UCSD-AML1 (cell line): ENCODE results near the gene ARMC8.

Experiments
- DNase-seq: peaks from one replicate; lab custom pipeline; 2025; ENCODE audit not compliant: unreplicated experiment; lab: John Stamatoyannopoulos, UW

The ARMC8 gene

GRCh38 chr3:138303474-138303873 is 116.4 kb downstream of the ARMC8 start:
- DNase-seq = no peak

DNA sequence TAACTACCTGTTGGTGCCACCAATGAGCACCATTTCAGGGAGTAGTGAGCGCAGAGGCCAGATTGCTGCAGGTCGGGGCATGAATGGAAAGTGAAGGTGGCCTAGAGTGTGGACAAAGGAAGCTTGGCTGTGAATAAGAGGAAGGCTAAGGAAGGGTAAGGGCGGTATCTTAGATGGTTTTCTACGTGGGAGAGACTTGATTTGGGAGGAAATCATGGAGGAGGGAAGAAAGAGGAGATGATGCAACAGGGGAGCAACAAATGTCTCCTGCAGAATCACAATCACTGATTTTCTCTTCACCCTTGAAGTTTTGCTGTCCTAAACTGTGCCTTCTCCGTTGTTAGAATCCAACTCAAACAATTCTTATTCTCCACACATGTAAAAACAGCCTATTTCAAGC is 120.8 kb downstream of the ARMC8 start:
- DNase-seq = no peak

GRCh38 chr3:138308783-138309182 is 121.7 kb downstream of the ARMC8 start:
- no peak for DNase-seq

DNA sequence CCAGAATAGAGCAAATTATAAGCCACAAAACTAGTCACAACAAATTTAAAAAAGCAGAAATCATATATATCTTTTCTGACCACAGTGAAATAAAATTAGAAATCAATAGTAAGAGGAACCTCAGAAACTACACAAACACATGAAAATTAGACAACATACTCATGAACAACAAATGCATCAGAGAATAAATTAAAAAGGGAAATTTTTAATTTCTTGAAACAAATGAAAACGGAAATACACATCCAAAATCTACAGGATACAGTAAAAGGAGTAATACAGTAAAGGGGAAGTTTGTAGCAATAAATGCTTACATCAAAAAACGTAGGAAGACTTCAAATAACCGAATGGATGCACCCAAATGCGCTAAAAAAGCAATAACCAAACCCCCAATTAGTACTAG is 123.4 kb downstream of the ARMC8 start:
- DNase-seq = no peak

DNA sequence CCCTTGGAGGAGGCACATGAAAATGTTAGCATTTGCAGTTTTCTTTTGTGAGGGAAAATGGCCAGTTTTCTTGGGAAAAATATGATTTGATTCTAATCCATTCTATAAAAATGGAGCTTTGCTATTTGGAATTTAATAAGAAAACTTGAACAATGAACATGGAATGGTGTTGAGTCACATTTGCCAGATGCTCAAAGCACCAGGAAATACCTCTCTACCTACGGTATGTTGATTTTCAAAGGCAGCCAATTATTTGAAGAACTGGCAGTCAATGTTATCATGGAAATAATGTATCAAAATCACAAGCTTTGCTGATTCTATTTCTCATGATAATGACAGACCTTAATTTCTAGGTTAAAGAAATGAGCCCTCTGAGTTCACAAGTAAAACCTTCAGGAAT is 127.7 kb downstream of the ARMC8 start:
- DNase-seq = no peak

- DNase-seq = no peak
Measured at GRCh38 chr3:138317687-138318086, 130.6 kb downstream of the ARMC8 start.

DNA sequence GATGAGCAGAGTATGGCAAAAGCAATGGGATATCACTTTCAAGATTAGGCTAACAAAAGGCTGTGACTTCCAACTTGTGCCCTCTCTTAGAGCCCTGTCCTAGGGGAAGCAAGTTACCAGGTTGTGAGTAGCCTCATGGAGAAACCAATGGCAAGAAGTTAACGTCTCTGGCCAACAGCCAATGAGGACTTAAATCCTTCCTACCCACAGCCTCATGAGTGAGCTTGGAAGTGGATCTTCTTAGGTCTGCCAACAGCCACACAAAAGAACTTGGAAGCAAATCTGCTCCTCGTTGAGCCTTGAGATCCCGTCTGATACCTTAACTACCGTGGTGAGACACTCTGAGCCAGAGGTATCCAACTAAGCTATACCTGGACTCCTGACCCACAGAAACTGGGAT is 136.9 kb downstream of the ARMC8 start:
- no peak for DNase-seq

GRCh38 chr3:138325990-138326389 is 138.9 kb downstream of the ARMC8 start:
- no peak for DNase-seq

DNA sequence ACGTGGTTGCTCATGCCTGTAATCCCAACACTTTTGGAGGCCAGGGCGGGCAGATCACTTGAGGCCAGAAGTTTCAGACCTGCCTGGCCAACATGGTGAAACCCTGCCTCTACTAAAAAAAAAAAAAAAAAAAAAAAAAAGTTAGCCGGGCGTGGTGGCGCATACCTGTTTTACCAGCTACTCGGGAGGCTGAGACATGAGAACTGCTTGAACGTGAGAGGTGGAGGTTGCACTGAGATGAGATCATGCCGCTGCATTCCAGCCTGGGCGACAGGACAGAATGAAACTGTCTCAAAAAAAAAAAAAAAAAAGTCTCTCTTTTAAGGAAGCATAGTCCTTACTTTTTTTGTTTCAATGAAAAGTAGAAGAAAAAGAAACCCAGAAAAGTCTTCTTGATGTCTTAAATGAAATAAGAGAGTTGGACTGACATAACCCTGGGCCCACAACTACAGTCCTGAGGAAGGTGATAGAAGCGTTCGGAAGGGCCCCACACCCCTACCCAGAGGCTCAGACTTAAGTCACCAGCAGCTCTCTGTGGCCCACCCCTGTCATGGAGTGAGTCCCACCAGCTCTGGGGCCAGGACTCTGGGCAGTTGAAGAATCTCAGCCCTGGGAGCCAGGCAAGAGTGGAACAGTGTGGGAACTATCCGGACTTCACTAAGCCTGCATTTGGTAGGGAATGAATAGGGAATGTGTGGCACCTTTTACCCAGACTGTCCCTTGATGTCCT is 139.9 kb downstream of the ARMC8 start:
- no peak for DNase-seq

- DNase-seq = no peak
Measured at GRCh38 chr3:138327831-138328230, 140.7 kb downstream of the ARMC8 start.

DNA sequence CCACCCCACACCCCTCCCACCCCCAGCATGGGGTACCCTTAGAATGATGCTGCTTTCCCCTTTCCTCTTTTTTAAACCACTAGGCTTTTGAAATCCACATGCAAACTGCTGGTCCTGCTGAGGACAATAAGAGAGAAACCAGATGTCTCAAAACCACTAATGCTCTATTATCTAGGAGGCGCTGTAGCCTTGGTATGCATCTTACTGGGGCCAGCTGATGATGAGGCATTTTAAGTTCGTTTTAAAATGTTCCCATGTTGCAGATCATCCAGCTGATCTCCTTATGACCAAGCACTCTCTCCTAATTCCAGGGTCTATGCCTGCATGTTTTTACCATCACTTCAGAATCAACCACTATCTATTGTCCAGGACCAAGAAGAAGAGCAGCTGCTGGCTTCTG is 141.2 kb downstream of the ARMC8 start:
- no peak for DNase-seq

GRCh38 chr3:138329127-138329983 is 142.3 kb downstream of the ARMC8 start, which contains the start of gene NME9:
Gene NME9, minus strand, starts transcription at chr3:138329851. Its CDS starts 516 bp downstream, at chr3:138329335.
- DNase-seq = peak; percentile 75

- no peak for DNase-seq
Measured at GRCh38 chr3:138329984-138330293, 142.8 kb downstream of the ARMC8 start.

GRCh38 chr3:138331143-138331894 is 144.2 kb downstream of the ARMC8 start:
- no peak for DNase-seq

DNA sequence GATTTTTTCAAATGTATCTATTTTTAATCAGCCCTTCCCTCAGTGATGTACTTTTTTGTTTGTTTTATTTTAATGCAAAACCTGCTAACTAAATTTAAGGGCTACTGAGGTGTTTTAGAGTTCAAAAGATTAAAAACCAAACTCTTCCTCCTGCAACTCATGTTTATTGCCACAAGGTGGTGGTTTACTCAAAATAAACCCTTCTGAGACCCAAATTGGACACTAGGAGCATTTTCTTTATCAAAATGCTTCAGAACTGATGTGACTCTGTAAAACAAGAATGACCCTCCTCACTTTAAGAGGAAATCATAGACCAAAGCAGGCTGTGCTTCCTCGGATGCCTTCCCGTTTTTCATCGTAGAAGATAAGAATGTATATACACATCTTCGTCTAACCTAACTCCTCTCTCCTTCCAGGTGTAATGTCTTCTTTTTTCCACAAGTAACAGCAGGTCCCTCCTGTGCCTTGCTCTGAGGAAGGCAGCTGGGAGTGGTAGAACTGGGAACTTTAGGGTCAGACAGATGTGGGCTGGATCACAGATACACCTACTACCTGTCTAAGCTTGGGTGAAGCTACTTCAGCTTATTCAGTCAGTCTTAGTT is 145.5 kb downstream of the ARMC8 start:
- no peak for DNase-seq

DNA sequence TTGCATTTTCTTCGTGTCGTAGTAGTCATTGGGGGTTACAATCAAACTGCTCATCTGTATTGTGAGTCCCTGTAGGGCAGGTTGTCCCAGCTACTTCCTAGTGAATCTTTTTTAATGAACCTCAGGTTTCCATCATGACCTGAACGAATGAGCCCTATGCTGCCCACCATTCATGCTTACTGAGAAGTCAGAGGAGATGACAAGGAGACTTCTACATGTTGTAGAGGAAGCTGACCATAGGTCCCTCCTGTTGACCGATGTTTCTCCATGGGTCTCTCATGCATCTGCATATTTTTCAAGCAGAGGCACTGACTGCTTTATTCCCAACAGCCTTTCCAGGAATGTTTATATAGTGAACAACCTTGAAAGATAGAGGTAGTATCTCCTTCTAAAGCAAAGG is 147.5 kb downstream of the ARMC8 start:
- no peak for DNase-seq

DNA sequence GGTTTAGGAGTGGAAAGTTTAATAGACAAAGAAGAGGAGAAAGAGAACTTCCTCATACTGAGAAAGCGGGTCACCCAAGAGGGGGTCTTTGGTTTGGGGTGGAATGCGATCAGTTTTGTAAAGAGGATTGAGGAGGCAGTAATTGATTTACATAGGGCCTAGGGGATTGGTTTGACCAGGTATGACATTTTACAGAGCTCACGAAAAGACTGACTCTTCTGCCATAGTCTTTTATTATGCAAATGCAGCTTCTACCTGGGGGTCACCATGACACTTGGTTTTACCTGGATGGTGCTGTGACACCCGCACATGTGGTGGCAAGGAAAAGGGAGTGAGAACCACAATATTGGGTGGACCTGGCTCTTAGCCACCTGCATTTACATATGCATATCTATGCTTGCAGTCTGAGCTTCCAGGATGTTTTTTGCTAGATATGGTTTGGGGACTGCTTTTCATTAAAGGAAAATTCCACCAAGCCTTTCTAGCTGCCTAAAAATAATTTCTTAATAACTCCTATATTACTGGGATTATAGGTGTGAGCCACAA is 149.4 kb downstream of the ARMC8 start:
- no peak for DNase-seq

GRCh38 chr3:138338244-138338643 is 151.1 kb downstream of the ARMC8 start:
- DNase-seq = no peak

GRCh38 chr3:138338811-138339210 is 151.7 kb downstream of the ARMC8 start:
- DNase-seq = no peak

DNA sequence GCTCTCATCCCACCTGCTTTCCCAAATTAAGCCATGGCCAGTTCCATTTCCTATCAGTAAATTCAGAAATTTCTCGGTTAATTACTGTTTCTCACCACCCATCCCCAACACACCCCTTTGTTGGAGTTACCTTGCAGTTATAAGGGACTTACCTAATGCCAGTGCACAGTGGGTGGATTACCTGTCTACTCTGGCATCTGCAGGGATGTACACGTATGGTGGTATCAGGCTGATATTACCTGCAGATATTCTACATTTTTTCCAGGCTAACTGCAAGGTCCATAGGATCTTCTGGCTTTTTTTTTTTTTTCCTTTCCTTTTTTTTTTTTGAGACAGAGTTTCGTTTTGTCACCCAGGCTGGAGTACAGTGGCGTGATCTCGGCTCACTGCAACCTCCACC is 153.4 kb downstream of the ARMC8 start:
- DNase-seq = no peak

DNA sequence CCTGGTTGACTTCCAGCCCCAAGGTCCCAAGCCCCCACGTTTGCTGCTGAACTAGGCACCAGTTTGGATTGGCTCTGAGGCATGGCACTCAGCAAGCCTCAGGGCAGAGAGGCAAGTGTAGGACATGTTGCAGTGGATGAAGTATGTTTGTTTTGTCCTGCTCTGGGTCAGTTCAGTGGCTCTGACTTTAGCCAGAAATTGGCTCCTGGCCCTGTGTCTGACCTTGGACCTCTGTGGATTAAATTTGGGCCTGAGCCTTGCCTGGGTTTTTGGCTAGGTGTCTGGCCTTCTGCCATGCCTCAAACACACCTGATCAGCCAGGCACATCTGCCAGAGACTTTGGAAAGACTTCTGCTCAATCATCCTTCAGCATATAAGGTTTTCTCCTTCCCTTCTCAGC is 157.7 kb downstream of the ARMC8 start:
- DNase-seq = no peak
